ENCODE results near the gene EPHB4. TPM values are rescaled to one million over a fixed set of nuclear protein-coding genes. Genes with fewer than 3 reads are reported as not detected.

Gene EPHB4
- total and polyA plus RNA-seq, 12 donors: 31.5 to 188 (median 103) TPM

GRCh38 chr7:100793806-100794660 is 33.3 kb downstream of the EPHB4 start:
- no peaks in the 10 kb centered on the region for H3K9me3 ChIP-seq (replicated peaks in 1 of 3)
- no peak for DNase-seq
- H3K27me3 ChIP-seq: no peaks in the 10 kb centered on the region
- 62 to 67% (median 66%) methylated on average over 10 to 18 of the region's 18 CpGs for WGBS, 4 donors
- H3K4me3 ChIP-seq: no peak overlapping the region
- no peak overlapping the region for H3K27ac ChIP-seq
- TF ChIP-seq POLR2A (IDR thresholded peaks at IDR 0.05) (no peak), CTCF (IDR thresholded peaks at IDR 0.05) (no peak)
- intact Hi-C loops (cut with DNase I): no loop called here
- H3K36me3 ChIP-seq (replicated peaks in 1 of 2): no peaks in the 10 kb centered on the region
- H3K4me1 ChIP-seq (replicated peaks in 1 of 2): no peaks in the 10 kb centered on the region

- DNase-seq: no peak
- H3K27me3 ChIP-seq: no peaks in the 10 kb centered on the region
- TF ChIP-seq CTCF (IDR thresholded peaks at IDR 0.05): no peak
- no peak for TF ChIP-seq POLR2A (IDR thresholded peaks at IDR 0.05)
- no peak overlapping the region for H3K4me3 ChIP-seq
- no peak overlapping the region for H3K27ac ChIP-seq
- WGBS, 4 donors: 77 to 81% (median 80%) methylated on average over 9 to 26 of the region's 26 CpGs
- H3K4me1 ChIP-seq (replicated peaks in 1 of 2): no peaks in the 10 kb centered on the region
- intact Hi-C loops (cut with DNase I): no loop called here
- H3K9me3 ChIP-seq (replicated peaks in 1 of 3): no peaks in the 10 kb centered on the region
- H3K36me3 ChIP-seq (replicated peaks in 1 of 2): no peaks in the 10 kb centered on the region
These were observed 35.2 kb downstream of the EPHB4 start for GRCh38 chr7:100791881-100792666.

GRCh38 chr7:100789055-100789454 is 38.3 kb downstream of the EPHB4 start:
- no peak for DNase-seq
- Histone ChIP-seq H3K27ac (no peak overlapping the region), H3K9me3 (replicated peaks in 1 of 3) (no peaks in the 10 kb centered on the region), H3K27me3 (no peaks in the 10 kb centered on the region), H3K4me3 (no peak overlapping the region), H3K36me3 (replicated peaks in 1 of 2) (no peaks in the 10 kb centered on the region), H3K4me1 (replicated peaks in 1 of 2) (no peaks in the 10 kb centered on the region)
- intact Hi-C loops (cut with DNase I): no loop called here
- no peak for TF ChIP-seq CTCF (IDR thresholded peaks at IDR 0.05)
- TF ChIP-seq POLR2A (IDR thresholded peaks at IDR 0.05): no peak
- WGBS, 4 donors: 65 to 71% (median 66%) methylated on average over 9 of the region's 9 CpGs

- Histone ChIP-seq H3K4me3 (no peak overlapping the region), H3K27ac (no peak overlapping the region), H3K36me3 (replicated peaks in 1 of 2) (no peaks in the 10 kb centered on the region), H3K9me3 (replicated peaks in 1 of 3) (no peaks in the 10 kb centered on the region), H3K4me1 (replicated peaks in 1 of 2) (no peaks in the 10 kb centered on the region), H3K27me3 (no peaks in the 10 kb centered on the region)
- no peak for TF ChIP-seq POLR2A (IDR thresholded peaks at IDR 0.05)
- no peak for TF ChIP-seq CTCF (IDR thresholded peaks at IDR 0.05)
- intact Hi-C loops (cut with DNase I): no loop called here
- DNase-seq: no peak
- WGBS, 4 donors: 83 to 94% (median 88%) methylated on average over 1 of the region's 1 CpG
These were observed 41.0 kb downstream of the EPHB4 start for GRCh38 chr7:100786323-100786722.

Measured in adrenal gland (tissue), 12 donors.